ENCODE results near the gene MBNL2. TPM values are rescaled to one million over a fixed set of nuclear protein-coding genes. Genes with fewer than 3 reads are reported as not detected.
A peak's percentile ranks its signal among the peaks of the same experiment; 100 is the strongest.

The MBNL2 gene
- total RNA-seq, 1 experiment from 2014 or later: 0.17 TPM

DNA sequence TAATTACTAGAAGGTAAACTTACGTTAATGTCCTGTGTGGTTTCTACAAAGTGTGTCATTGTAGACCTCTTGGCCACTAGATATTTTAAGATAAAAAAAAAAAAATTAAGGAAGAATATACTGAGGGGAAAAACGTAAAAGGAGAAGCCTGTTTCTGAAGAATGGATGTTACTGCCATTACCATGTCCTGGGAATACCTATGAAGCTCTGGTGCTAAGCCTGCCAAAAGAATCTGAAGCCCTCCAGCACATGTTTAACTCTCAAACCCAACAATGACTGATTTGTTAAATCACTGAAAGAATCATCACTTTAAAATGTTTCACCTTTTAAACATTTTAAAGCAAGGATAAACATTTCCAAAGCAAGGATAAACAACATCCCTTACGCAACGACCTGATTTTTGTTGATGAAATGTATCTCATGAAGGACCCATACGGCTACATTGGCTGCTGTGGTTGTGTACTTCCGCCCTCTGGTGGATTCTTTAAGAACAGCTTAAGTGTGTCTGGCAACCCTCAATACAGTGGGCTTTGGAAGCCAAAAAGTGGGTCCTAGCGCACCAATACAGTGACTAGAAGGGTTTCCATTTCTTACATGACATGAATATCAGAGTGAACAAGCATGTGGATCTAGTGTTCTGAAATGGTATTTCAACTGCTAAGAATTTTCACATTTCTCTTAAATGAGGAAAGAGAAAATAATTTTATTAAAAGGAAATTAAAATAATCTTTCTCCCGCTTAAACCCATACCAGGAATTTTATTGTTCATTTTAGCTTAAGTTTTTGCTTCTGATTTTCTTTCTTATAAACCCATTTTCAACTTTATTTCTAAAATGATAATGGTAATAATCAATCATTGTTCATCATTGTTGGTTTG lies 137.3 kb downstream of the MBNL2 start:
- H2BK20ac ChIP-seq (ENCODE audit: low read depth, low read length, poor library complexity, severe bottlenecking): no peak overlapping the region
- H3K27me3 ChIP-seq (ENCODE audit: insufficient read depth, low read length): no peaks in the 10 kb centered on the region
- no peak overlapping the region for H4K8ac ChIP-seq (replicated peaks; ENCODE audit: insufficient read length, low read depth, low read length)
- H3K4me3 Mint-ChIP-seq: no peak overlapping the region
- WGBS (ENCODE audit: extremely low coverage, insufficient read length, low lambda C conversion rate): no CpG with 5 or more reads among the region's 8 CpGs
- no peaks in the 10 kb centered on the region for H3K79me1 ChIP-seq (ENCODE audit: insufficient read depth, low read depth, low read length, poor library complexity, severe bottlenecking)
- H3K4me1 Mint-ChIP-seq: peaks cover 6 to 7% of the 10 kb centered on the region in 2 experiments
- H3K27ac ChIP-seq (ENCODE audit: insufficient read length, low read depth, low read length): no peak overlapping the region
- H3K4me1 ChIP-seq (ENCODE audit: insufficient read depth, low read length): no peaks in the 10 kb centered on the region
- TF ChIP-seq, protein P1, sequence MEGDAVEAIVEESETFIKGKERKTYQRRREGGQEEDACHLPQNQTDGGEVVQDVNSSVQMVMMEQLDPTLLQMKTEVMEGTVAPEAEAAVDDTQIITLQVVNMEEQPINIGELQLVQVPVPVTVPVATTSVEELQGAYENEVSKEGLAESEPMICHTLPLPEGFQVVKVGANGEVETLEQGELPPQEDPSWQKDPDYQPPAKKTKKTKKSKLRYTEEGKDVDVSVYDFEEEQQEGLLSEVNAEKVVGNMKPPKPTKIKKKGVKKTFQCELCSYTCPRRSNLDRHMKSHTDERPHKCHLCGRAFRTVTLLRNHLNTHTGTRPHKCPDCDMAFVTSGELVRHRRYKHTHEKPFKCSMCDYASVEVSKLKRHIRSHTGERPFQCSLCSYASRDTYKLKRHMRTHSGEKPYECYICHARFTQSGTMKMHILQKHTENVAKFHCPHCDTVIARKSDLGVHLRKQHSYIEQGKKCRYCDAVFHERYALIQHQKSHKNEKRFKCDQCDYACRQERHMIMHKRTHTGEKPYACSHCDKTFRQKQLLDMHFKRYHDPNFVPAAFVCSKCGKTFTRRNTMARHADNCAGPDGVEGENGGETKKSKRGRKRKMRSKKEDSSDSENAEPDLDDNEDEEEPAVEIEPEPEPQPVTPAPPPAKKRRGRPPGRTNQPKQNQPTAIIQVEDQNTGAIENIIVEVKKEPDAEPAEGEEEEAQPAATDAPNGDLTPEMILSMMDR (conservative IDR thresholded peaks at IDR 0.05): peak; percentile 89
- no peak overlapping the region for H3T11ph ChIP-seq (ENCODE audit: low read length)
- H3K9me3 ChIP-seq (ENCODE audit: control insufficient read depth, low read depth, low read length): no peaks in the 10 kb centered on the region
- H2BK5ac ChIP-seq (ENCODE audit: insufficient read length, low read length): no peak overlapping the region
- no peak overlapping the region for H3K4me2 ChIP-seq (ENCODE audit: insufficient read depth, insufficient read length, low read length)
- H3K14ac ChIP-seq (ENCODE audit: insufficient read depth, low read length): no peak overlapping the region
- no peaks in the 10 kb centered on the region for H3K36me3 Mint-ChIP-seq (ENCODE audit: insufficient read depth in 1 of 3, low read depth in 3 of 3)
- no peaks in the 10 kb centered on the region for H3K23me2 ChIP-seq (ENCODE audit: insufficient read length, low read depth, low read length, poor library complexity, severe bottlenecking)
- no peak overlapping the region for H3K56ac ChIP-seq (ENCODE audit: insufficient read length, low read depth, low read length)
- H3K18ac ChIP-seq (ENCODE audit: insufficient read length, low read depth, low read length): no peak overlapping the region
- no peak overlapping the region for H3K23ac ChIP-seq (ENCODE audit: insufficient read length, low read depth, low read length)
- no peaks in the 10 kb centered on the region for H3K9me3 Mint-ChIP-seq
- no peak overlapping the region for H4K5ac ChIP-seq (ENCODE audit: insufficient read length, low read depth, low read length)
- H3K9ac ChIP-seq (ENCODE audit: extremely low read depth, insufficient read length, low read length): no peak overlapping the region
- no peaks in the 10 kb centered on the region for H4K20me1 ChIP-seq (ENCODE audit: control insufficient read depth, insufficient read depth, insufficient read length)
- H2AFZ ChIP-seq (ENCODE audit: low read length): no peak overlapping the region
- peaks cover 9% of the 10 kb centered on the region for H3K27me3 Mint-ChIP-seq (ENCODE audit: low read depth)
- no peak overlapping the region for H2BK12ac ChIP-seq (ENCODE audit: insufficient read length, low read depth, low read length)
- H3K27ac Mint-ChIP-seq: no peak overlapping the region
- H2BK15ac ChIP-seq (ENCODE audit: low read depth, low read length): no peak overlapping the region
- no peak overlapping the region for H2BK120ac ChIP-seq (ENCODE audit: low read depth, low read length, poor library complexity, severe bottlenecking)
- no peak overlapping the region for H3K4ac ChIP-seq (ENCODE audit: low read depth, low read length)
- peak; percentile 61 for DNase-seq
- H4K91ac ChIP-seq (ENCODE audit: insufficient read length, low read depth, low read length): no peak overlapping the region
- H3K79me2 ChIP-seq (ENCODE audit: insufficient read depth, low read length): no peaks in the 10 kb centered on the region
- H2AK5ac ChIP-seq (ENCODE audit: insufficient read length, low read length): no peak overlapping the region

Measured in H9 (cell line).